ENCODE measurements around the gene TMEM178B.

TMEM178B gene

GRCh38 chr7:141430455-141431139 lies 356.7 kb downstream of the TMEM178B start:
- no peak for TF ChIP-seq REST (IDR thresholded peaks at IDR 0.05; ENCODE audit: insufficient read depth in 1 of 2, low read depth in 2 of 2, low read length in 2 of 2)

GRCh38 chr7:141431140-141431479 lies 357.2 kb downstream of the TMEM178B start:
- TF ChIP-seq REST (IDR thresholded peaks at IDR 0.05; ENCODE audit: insufficient read depth in 1 of 2, low read depth in 2 of 2, low read length in 2 of 2): no peak
- no peak for TF ChIP-seq SIN3A (IDR thresholded peaks at IDR 0.05; ENCODE audit: borderline replicate concordance, insufficient read depth, low read length)
- TF ChIP-seq TAF1 (IDR thresholded peaks at IDR 0.05; ENCODE audit: borderline replicate concordance, insufficient read depth, low read length): no peak
- TF ChIP-seq POLR2AphosphoS5 (IDR thresholded peaks at IDR 0.05; ENCODE audit: low read depth, low read length): no peak
- TF ChIP-seq FOXP2 (optimal IDR thresholded peaks at IDR 0.05; ENCODE audit: borderline replicate concordance, extremely low read depth, extremely low read length, insufficient read depth): no peak

GRCh38 chr7:141431711-141432110 lies 357.8 kb downstream of the TMEM178B start:
- no peak for TF ChIP-seq TAF1 (IDR thresholded peaks at IDR 0.05; ENCODE audit: borderline replicate concordance, insufficient read depth, low read length)
- TF ChIP-seq SIN3A (IDR thresholded peaks at IDR 0.05; ENCODE audit: borderline replicate concordance, insufficient read depth, low read length): no peak
- no peak for TF ChIP-seq REST (IDR thresholded peaks at IDR 0.05; ENCODE audit: insufficient read depth in 1 of 2, low read depth in 2 of 2, low read length in 2 of 2)
- no peak for TF ChIP-seq FOXP2 (optimal IDR thresholded peaks at IDR 0.05; ENCODE audit: borderline replicate concordance, extremely low read depth, extremely low read length, insufficient read depth)
- no peak for TF ChIP-seq POLR2AphosphoS5 (IDR thresholded peaks at IDR 0.05; ENCODE audit: low read depth, low read length)

GRCh38 chr7:141433698-141434097 lies 359.8 kb downstream of the TMEM178B start:
- TF ChIP-seq TAF1 (IDR thresholded peaks at IDR 0.05; ENCODE audit: borderline replicate concordance, insufficient read depth, low read length) (no peak), SIN3A (IDR thresholded peaks at IDR 0.05; ENCODE audit: borderline replicate concordance, insufficient read depth, low read length) (no peak), FOXP2 (optimal IDR thresholded peaks at IDR 0.05; ENCODE audit: borderline replicate concordance, extremely low read depth, extremely low read length, insufficient read depth) (no peak), POLR2AphosphoS5 (IDR thresholded peaks at IDR 0.05; ENCODE audit: low read depth, low read length) (no peak), REST (IDR thresholded peaks at IDR 0.05; ENCODE audit: insufficient read depth in 1 of 2, low read depth in 2 of 2, low read length in 2 of 2) (no peak)

- no peak for TF ChIP-seq SIN3A (IDR thresholded peaks at IDR 0.05; ENCODE audit: borderline replicate concordance, insufficient read depth, low read length)
- TF ChIP-seq REST (IDR thresholded peaks at IDR 0.05; ENCODE audit: insufficient read depth in 1 of 2, low read depth in 2 of 2, low read length in 2 of 2): no peak
- TF ChIP-seq POLR2AphosphoS5 (IDR thresholded peaks at IDR 0.05; ENCODE audit: low read depth, low read length): no peak
- no peak for TF ChIP-seq TAF1 (IDR thresholded peaks at IDR 0.05; ENCODE audit: borderline replicate concordance, insufficient read depth, low read length)
- no peak for TF ChIP-seq FOXP2 (optimal IDR thresholded peaks at IDR 0.05; ENCODE audit: borderline replicate concordance, extremely low read depth, extremely low read length, insufficient read depth)
Observed at GRCh38 chr7:141436139-141436538, 362.3 kb downstream of the TMEM178B start.

Measured in PFSK-1 (cell line).